NCI-H2196 treated with DMSO at 0.1 percent for 48 hours (cell line): Measurements from ENCODE around the gene SYT13.

ENCODE experiments used
- DNase-seq: peaks from one replicate; lab custom pipeline; 2025; ENCODE audit not compliant: unreplicated experiment; lab: John Stamatoyannopoulos, UW

Gene SYT13

DNA sequence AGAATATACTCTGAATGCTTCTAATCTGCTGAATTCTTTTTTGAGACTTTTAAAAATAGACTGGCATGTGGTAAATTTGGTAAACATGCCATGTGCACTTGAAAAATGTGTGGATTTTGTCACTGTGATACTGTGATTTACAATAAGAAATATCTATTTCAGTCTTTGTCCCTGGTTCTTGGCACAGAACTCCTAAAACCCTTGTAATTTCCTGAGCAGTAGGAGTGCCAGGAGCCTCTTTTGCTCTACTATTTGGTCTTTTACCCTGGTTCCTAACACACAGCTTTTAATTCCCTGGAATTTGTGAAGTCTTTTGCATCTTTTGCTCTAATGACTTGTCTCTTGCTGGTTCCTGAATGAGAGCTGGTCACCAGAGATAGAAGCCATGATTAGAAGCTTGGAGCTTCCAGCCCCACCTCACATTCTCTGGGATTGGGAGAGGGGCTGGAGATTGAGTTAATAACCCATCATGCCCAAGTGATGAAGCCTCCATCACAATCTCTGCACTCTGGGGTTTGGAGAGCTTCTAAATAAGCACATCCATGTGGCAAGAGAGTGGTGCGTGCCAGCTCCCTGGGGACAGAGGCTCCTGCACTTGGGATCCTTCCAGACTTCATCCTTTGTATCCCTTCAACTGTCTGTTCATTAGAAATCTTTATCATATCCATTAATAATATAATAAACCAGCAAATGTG, 27.2 kb upstream of the SYT13 start:
- DNase-seq = no peak

DNA sequence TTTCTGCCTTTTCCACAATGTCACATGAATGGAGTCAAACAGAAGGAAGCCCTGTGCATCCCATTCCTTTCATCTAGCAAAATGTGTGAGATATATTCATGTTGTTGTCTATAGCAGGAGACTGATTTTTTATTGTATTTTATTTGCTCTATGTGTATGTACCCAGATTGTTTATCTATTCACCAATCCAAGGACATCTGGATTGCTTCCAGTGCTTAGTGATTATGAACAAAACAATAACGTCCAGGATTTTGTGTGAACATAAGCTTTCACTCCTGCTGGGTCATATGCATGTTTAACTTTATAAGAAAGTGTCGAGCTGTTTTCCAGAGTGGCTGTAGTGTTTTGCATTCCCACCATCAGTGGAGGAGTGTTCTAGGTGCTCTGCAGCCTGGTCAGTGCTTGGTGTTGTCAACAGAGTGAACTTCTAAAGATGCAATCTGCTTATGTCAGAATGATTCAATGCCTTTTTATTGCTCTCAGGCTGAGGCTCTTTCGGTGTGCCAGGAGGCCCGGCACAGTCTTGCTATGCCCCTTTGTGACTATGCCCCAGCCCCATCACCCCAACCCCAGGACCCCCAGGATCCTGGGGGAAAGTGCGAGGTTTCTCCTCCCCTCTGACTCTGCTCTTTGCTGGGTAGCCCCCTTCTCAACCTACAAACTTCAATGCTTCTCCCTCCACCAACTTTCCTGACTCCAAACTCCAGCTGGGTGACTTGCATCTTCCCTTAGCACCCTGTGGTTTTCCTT, 19.9 kb upstream of the SYT13 start:
- DNase-seq = no peak

DNA sequence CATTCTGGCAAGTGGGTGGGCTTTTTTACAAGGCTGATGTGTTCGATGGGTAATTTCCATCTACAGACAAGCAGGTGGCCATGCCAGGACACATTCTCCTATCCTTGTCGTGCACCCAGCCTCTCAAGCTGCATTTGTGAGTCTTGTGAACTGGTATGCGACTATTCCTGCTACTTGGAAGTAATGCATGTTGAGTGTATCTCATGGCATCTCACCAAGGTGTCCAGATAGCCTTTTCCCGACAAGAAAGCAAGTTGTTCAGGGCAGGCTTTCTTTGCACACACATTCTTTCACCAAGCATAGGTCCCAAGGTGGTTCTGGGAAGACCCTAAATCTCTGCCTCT, 18.8 kb upstream of the SYT13 start:
- no peak for DNase-seq

DNA sequence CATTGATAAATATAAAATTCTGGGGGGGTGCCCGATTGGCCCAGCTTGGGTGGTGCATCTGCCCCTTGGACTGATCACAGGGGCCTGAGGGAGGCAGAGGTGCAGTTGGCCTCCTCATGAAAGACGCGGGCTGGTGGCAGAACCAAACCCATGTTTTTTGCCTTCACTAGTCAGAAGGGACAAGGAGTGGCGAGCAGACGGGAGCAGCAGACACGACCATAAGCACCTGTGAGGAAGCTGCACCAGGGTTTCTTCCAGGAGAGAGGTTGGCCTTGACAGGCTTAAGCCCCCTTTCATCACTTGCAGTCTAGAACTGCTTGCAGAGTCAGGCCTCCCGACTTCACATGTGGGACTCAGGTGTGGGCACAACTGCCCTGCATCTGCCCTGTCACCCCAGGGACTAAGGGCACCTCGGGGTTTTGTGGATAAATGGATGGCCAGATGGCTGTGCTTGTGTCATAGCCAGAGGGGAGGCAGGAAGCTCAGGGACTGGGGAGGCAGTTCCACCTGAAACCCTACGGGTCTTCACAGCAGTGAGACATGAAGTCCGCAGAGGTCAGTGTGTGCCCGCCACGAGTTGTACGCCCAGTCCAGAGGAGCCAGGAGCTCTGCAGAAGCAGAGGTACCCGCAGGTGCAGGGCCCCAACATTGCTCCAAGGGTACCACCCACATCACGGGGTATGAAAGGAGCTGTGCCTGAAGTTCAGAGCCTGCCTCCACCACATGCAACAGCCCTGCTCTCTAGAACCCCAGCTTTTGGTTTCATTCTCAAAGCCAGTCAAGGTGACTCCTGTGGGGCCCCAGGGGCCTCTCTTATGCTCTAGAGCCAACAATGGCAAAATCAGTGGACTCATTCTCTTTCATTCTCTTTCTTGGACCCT, 18.2 kb upstream of the SYT13 start:
- no peak for DNase-seq

DNA sequence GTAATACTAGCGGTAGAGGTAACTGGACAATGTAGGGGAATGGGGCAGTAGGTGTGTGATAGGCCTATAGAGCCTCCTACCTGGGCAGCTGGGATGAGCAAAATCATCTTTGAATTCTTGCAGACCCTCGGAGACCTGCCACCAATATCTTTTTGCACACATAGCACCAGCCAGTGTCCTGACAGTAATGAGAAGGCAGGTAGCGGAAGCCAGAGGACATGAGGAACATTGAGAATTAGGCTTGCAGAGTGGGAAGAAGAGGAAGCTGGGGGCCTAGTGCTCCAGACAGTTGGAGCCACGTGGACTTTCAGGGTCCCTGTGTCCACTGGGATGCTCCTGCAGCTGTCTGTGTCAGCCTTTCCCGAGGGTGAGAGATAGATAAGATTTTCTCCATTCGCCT, 17.2 kb upstream of the SYT13 start:
- DNase-seq = no peak

DNA sequence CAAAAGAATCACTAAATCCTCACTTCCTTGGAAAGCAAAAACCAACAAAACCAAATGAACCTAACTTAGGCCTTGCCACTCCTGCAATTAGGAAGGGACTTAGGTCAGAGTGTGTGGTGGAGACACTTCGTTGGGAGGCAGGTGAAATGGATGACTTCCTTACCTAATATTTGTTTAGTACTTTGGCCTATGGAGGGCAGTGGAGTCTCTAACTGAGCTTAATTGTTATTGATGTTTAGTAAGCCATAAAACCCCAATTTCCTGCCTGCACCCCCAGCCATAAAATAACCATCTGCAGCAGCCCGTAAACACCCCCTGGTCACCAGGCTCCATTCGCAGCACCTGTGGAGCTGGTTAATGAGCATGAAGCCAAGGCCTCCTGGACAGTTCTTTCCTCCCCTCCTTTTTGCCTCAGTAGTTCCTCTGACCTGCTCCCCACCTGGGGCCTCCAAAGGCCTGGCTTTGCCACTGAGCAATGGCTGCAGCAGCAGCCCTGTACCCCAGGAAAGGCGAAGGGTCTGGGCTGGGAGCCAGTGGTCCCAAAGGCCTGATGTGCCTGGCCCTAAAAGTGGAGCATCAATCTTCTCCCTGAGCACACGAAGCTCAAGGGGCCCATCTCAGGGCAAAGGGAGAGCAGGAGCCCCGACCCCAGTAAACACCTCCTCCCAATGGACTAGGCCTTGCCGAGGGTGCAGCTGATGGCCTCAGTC, 15.6 kb upstream of the SYT13 start:
- peak; percentile 13 for DNase-seq

DNA sequence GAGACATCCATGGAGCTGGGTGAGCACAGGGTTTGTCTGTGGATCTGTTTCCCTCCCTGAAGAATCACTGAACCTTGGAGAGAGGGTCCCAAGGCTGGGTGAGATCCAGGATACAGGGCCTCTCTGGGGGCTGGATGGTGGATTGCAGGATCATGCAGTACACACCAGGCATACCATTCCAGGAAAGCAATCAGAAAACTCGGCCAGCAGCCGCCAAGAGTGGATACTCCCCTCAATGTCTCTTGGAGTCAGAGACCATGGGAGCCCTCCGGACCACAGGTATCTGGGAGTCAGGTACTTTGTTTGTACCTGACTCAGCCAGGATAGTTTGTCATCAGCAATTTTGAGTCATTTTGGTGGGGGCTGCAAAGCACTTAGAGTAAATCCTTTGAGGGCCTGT, 14.6 kb upstream of the SYT13 start:
- DNase-seq = no peak

DNA sequence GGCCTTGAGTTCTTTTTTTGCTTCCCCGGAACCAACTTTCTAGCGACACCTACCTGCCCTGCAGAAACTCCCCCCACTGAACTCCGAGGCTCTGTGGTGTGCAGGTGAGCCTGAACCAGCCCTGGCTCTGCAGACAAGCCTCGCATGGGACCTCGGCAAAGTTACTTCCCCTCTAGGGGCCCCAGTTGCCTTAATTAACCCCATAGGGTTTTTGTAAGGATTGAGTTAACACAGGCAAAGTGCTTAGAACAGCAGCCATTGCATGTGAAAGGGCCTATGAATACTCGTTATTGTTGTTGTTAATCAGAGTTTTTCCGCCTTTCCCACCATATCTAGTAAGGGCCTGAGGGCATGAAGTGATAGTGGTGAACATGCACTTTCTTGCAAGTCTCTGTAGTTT, 12.6 kb upstream of the SYT13 start:
- no peak for DNase-seq

DNA sequence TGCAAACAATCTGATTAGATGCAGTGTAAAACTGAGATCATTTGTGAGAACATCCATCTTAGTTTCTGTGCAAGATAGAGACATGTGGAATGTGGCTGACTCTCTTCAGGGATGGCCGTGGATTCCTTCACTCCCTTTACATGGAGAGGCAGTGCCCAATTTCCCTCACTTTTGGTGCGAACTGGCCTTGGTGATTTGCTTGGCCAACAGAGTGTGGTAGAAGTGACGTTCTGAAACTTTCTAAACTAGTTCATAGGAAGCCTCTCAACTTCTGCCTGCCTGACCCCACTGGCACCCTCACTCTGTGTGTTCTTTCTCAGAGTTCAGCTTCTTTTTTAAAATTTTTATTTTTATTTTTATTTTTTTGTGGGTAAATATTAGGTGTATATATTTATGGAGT, 9.9 kb upstream of the SYT13 start:
- DNase-seq = no peak

DNA sequence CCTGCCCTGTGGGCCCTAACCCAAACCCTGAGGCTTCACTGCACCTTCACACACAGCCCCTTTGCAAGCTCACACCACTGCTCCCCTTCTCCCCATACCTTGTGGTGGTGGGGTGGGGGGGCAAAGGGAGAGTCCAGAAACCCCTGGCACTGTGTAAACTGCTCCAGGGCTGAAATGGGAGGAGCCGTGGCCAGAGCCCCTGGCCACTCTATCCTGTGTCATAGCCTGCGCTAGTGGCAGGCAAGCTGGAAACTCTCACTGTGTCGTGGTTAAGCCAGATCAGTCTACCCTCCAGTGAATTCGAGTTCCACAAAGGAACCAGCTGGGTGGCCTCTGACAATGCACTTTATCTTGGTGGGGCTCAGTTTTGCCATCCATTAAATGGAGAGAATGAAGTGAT, 8.4 kb upstream of the SYT13 start:
- no peak for DNase-seq

DNA sequence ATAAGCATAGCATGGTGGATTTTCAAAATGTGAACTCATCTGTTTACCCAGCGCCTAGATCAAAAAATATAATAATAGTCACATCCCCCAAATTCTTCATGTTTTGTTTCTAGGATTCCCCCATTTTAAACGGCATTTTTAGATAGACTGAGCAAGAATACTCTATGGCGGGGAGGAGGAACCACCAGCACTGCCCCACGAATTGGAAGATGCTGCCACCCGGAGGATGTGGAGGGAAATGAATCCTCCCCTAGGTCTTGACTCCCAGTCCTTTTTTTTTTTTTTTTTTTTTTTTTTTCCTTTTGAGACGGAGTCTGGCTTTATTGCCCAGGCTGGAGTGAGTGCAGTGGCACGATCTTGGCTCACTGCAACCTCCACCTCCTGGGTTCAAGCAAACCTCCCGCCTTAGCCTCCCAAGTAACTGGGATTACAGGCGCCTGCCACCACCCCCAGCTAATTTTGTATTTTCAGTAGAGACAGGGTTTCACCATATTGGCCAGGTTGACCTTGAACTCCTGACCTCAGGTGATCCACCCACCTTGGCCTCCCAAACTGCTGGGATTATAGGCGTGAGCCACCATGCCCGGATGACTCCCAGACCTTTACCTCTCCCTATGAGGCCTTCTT, 7.5 kb upstream of the SYT13 start:
- peak; percentile 50 for DNase-seq

DNA sequence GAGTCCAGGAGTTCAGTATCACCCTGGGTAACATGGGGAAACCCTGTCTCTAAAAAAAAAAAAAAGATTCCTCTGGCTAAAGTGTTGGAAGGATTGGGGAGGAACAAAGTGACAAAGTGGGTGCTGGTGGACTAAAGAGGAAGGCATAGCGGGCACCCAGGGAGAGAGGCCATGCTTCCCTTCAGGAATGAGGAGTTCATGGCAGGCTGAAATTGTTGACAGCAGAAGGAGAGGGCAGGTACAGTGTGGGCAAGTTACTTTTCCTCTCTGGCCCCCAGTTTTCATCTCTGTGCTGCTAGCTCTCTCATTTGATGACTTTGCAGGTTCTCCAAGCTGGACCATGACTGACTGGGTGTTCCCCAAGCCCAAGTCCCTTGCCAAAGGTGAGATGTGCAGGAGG, 4.4 kb upstream of the SYT13 start:
- DNase-seq = no peak

DNA sequence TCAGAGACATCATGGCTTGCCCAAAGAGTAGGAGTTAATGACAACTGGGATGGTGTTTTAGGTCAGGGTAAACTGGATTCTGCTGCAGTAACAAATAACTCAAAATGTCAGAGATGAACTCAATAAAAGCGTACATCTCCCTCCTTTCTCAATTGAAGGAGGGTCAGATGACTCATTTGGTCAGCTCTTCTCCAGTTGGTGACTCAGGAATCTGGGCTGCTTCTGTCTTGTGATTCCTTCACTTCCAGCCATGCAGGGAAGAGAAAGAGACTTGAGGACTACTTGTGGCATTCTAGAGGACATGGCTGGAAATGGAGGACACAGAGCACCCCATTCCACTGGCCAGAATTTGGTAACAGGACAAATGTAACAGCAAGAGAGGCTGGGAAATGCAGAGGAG, 3.2 kb upstream of the SYT13 start:
- no peak for DNase-seq

DNA sequence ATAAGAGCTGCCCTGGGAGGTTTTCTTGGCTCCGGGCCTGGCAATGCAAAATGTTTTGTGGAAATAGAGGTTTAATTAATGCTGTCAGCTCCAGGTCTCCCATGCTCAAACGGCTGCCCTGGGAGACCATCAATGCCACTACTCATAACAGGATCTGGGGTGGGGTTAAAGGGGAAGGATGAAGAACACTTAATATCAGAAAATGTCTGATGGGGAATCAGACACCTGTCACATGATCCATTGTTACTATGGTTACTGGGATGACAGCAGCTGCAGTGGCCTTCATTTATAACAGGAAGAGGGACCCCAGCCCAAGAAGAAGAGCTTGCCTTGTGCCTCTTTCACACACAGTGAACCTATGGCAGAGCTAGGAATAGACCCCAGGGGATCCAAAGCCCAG, 2.2 kb upstream of the SYT13 start:
- no peak for DNase-seq

DNA sequence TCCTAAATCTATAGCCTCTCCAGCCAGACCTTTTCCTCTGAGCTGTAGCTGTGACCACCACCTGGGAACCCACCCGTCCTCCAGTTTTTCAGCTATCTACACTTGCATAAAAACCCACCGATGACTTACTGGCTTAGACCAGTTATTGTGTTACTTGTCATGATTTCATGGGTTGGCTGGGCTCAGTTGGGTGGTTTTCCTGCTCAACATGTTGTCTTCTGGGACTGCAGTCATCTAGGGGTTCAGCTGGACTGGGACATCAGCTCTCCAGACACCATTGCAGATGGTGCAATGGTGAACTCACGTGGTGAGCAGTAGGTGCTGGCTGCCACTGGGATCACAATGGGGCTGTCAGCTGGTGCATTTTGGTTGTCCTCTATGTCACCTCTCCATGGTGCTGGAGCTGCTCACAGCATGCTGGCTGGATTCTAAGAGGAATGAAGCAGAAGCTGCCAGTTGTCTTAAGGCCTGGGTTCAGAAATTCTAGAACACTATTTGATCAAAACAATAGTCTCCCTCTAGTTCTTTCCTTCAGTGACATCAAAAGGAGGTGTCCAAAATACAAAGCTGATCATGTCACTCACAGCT, 1.3 kb upstream of the SYT13 start:
- DNase-seq = no peak

DNA sequence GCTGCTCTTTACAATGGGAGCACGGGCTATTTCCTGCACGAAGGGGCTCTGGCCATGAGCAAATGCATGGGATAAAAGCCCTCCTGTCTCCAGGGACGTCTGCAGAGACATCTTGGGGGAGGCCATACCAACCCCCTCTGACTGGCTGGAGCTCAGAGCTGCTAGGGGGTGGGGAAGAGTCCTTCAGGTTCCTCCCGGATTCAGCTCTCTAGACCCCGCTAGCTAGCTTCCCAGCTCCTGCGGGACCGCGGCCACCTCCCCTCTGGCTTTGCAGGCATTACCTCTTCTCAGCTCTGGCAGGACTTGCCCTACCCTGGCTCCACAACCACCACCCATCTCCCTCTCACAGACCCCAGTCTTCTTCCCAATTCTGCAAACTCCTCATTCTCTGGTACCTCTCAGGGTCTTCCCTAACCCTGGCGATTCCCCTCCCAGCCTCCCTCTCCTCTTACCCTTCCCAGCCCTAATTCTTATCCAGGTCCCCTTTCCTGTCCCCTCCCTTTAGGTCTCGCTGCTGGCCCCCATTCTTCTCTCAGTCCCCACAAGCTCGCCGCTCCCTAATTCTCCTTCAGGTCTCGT, 802 bp downstream of the SYT13 start:
- DNase-seq = no peak

DNA sequence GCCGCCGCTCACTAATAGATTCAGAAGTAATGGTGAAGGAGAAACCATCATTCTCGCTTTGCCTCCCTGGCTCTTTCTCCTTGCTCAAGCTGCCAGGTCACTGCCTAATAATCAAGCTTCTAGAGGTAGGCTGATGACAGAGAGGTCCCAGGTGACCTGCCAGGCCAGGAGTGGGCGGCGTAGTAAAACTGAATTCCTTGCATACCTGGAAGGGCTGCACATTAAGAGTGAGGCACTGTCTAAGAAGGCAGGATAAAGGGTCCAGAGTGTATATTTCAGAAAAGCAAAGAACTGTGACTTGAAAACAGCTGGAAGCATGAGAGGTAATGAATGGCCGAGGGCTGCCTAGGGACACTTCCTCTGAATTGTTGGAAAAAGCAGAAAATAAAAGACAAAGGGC, 4.1 kb downstream of the SYT13 start:
- no peak for DNase-seq

DNA sequence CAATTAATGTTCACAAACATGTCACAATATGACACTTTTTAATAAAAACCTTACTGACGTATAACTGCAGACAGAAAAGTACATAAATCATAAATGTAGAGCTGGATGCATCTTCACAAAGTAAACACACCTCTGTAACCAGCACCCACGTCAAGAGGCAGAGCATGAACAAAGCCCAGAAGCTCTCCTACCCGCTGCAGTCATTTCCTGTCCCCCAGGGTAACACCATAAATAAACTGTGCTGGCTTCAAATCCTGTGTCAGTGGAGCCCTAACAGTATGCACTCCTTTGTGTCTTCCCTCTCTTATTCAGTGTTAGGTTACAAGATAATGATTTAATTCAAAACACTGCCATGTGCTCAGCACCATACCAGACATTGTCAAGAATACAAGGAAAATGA, 5.7 kb downstream of the SYT13 start:
- peak; percentile 87 for DNase-seq

DNA sequence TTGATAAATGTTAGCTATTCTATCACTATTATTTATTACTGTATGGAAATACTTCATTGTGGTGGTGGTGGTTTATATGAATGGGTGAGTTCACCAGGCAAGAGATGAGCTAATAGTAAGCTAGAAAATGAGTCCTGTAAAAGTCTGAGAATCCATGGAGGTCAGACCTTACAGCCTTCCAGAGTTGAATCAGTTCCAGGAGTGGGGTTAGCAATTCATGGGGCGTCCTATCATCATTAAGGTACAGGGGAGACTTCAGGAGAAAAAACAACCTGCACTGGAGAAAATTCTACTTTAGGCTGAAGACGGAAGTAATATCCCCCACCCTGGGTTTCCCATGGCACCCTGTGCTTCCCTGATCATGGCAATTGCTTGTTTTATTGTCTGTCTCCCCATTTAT, 6.5 kb downstream of the SYT13 start:
- DNase-seq = no peak

DNA sequence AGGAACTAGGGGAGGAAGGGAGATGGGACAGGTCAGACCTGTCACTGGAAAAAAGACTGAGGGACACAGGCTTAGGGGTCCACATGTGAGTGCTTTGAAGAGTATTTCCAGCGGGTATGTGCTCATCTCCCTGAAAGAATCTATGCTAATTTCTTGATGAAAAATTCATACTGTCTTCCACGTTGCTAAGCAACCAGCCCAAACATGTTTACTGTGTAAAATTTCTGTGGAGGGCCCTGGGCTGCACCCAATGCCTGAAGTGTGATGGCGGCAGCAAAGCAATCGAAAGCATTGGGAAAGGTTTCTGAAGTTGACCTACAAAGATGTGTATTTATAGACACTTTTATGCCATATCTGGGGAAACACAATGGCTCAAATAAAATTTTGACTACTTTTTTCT, 7.4 kb downstream of the SYT13 start:
- DNase-seq = no peak
